Spleen (tissue), 11 donors: ENCODE measurements around the gene SLC1A4. TPM values are rescaled to one million over a fixed set of nuclear protein-coding genes. Genes with fewer than 3 reads are reported as not detected.

Source experiments
- DNase-seq: peaks from one replicate; pipeline ENCODE4 v3.0.0-alpha.2; 2020
- H3K27ac ChIP-seq, 8 donors: fragments of 200-600 bp; sonication (generic) in 7 of 8; 1 replicate in 4 of 8; 2 replicates in 4 of 8; pipeline versions ENCODE4 v1.5.0 to v1.8.0; 2016 to 2021; ENCODE audit warnings: inconsistent platforms in 4 of 8, mild to moderate bottlenecking in 4 of 8, moderate library complexity in 1 of 8
- H3K27me3 ChIP-seq, 7 donors: fragments of 200-600 bp; sonication (generic) in 6 of 7; replicated peaks in 1 of 7; 1 replicate in 4 of 7; 2 replicates in 3 of 7; pipeline versions ENCODE4 v1.5.0 to v1.8.0; 2016 to 2021; ENCODE audit warnings: inconsistent platforms in 3 of 7, mild to moderate bottlenecking in 1 of 7
- H3K36me3 ChIP-seq, 6 donors: fragments of 200-600 bp; sonication (generic) in 5 of 6; 1 replicate in 4 of 6; 2 replicates in 2 of 6; pipeline versions ENCODE4 v1.5.0 to v1.8.0; 2016 to 2021; ENCODE audit warnings: inconsistent platforms in 2 of 6
- H3K4me1 ChIP-seq, 6 donors: fragments of 200-600 bp; sonication (generic) in 5 of 6; 1 replicate in 3 of 6; 2 replicates in 3 of 6; pipeline versions ENCODE4 v1.5.0 to v1.8.0; 2016 to 2021; ENCODE audit warnings: inconsistent platforms in 3 of 6
- H3K4me3 ChIP-seq, 8 donors: fragments of 200-600 bp; sonication (generic) in 7 of 8; 1 replicate in 4 of 8; 2 replicates in 4 of 8; pipeline versions ENCODE4 v1.5.0 to v1.8.0; 2016 to 2021; ENCODE audit warnings: inconsistent platforms in 4 of 8, mild to moderate bottlenecking in 4 of 8, moderate library complexity in 2 of 8
- H3K9me3 ChIP-seq, 8 donors: fragments of 200-600 bp; sonication (generic) in 7 of 8; 1 replicate in 4 of 8; 2 replicates in 4 of 8; pipeline versions ENCODE4 v1.5.0 to v1.8.0; 2016 to 2021; ENCODE audit warnings: inconsistent platforms in 4 of 8
- POLR2A ChIP-seq, 3 donors: fragments of 450-650 bp; IDR thresholded peaks; one replicate each; pipeline ENCODE4 v1.5.1; 2017; ENCODE audit warnings: antibody characterized with exemption in 3 of 3, mild to moderate bottlenecking in 1 of 3
- POLR2AphosphoS5 ChIP-seq, 3 donors: sonication (generic); formaldehyde crosslinking; IDR thresholded peaks; one replicate each; pipeline ENCODE4 v1.5.1; 2017; ENCODE audit warnings: antibody characterized with exemption in 3 of 3
- WGBS, 5 donors: extraction: QIAGEN DNeasy Blood & Tissue Kit in 3 of 5; methylation state at CpG; one replicate each; pipeline versions ENCODE4 v1.1.5 to v1.1.7; 2013 to 2018; 5-methylcytosine and 5-hydroxymethylcytosine counted together
- intact Hi-C: fragments of 100-400 bp; cut with DNase I; formaldehyde crosslinking; loops from one replicate; pipeline ENCODE4 v1.15.0; 2023; ENCODE audit warnings: low total_unique reads
- polyA plus RNA-seq, 3 donors: library from polyadenylated mRNA; stranded (reverse); fragments of 200-250 nt; gene quantifications; one replicate each; pipeline ENCODE4 v1.2.1, GENCODE V29; 2013
- total RNA-seq, 7 donors: library from RNA; depleted of rRNA in 3 of 7; stranded (reverse); fragments of >200 nt in 3 of 7; fragmentation: NEBNext Ultra II Directional in 4 of 7; extraction: Animal tissue kit (Norgen Biotek cat#: 25700) in 4 of 7; gene quantifications; one replicate each; pipeline versions ENCODE4 v1.1.0 to v1.2.1, GENCODE V29; 2016 to 2021
- TF ChIP-seq, protein P1 (sequence below), 11 experiments: fragments of 200-600 bp in 7 of 11; fragments of 450-650 bp in 4 of 11; sonication (generic) in 4 of 11; IDR thresholded peaks in 8 of 11; conservative IDR thresholded peaks in 3 of 11; 1 replicate in 7 of 11; 2 replicates in 4 of 11; pipeline versions ENCODE4 v1.4.0 to v1.8.0; 2016 to 2021; ENCODE audit warnings: antibody characterized with exemption in 11 of 11, inconsistent platforms in 4 of 11, mild to moderate bottlenecking in 1 of 11
- donor health status: healthy with polysubstance abuse.
- donor health status: DM: no; HTN: no; CAD: no; lungs with moderate emphysema.
- donor health status: DM: no; HTN: no; CAD: no.
- donor health status: Bipolar disorder and iron deficiency.
- donor health status: healthy.
- donor health status: DM: no; HTN: no; CAD: no.
- donor health status: DM: yes; HTN: yes; CAD: no.

Gene SLC1A4
- total and polyA plus RNA-seq, 10 donors, result 2.5 to 32.0 (median 15.7) TPM

DNA sequence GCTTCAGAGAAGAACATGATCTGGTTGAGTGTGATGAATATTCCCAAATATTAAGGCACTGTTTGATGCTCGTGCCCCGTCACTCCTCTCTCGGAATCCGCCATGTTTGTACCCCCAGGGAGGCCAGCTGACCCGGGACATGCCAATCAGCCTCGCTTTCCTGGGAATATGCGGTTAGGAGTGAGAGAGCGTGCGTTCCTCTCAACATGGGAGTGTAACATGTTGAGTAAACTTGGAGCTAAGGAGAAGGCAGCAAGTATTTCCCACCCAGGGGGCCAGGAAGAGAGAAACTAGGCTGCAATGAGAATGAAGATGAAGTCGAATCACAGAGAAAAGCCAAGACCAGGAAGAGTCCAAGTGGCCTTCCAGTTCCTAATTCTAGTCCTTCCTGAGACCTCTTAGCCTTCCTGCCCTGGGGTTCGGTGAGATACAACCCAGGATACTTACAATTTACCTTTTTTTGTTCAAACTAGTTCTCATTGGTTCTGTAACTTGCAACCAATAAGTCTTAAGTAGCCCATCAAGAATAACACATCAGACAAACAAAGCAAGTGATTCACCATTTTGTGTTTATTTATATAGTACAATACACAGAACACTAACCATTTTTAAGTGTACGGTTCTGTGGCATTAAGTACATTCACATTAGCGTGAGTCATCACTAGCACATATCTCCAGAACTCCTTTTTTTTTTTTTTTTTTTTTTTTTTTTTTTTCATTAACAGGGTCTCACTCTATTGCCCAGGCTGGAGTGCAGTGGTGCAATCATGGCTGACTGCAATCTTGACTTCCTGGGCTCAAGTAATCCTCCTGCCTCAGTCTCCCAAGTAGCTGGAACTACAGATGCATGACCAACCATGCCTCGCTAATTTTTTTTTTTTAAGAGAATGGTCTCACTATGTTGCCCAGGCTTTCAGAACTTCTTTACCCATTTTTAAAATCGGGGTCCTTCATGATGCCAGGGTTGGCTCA, 36.4 kb upstream of the SLC1A4 start:
- WGBS, 5 donors, result 91 to 97% (median 91%) methylated on average over 15 of the region's 15 CpGs
- intact Hi-C loops, result no loop called here
- DNase-seq, result no peak
- H3K4me1 ChIP-seq, result peaks cover 0 to 10% (median 0%) of the 10 kb centered on the region in 6 donors
- H3K27me3 ChIP-seq, result no peaks in the 10 kb centered on the region
- TF ChIP-seq POLR2AphosphoS5 (IDR thresholded peaks at IDR 0.05), result no peak
- TF ChIP-seq, protein P1, sequence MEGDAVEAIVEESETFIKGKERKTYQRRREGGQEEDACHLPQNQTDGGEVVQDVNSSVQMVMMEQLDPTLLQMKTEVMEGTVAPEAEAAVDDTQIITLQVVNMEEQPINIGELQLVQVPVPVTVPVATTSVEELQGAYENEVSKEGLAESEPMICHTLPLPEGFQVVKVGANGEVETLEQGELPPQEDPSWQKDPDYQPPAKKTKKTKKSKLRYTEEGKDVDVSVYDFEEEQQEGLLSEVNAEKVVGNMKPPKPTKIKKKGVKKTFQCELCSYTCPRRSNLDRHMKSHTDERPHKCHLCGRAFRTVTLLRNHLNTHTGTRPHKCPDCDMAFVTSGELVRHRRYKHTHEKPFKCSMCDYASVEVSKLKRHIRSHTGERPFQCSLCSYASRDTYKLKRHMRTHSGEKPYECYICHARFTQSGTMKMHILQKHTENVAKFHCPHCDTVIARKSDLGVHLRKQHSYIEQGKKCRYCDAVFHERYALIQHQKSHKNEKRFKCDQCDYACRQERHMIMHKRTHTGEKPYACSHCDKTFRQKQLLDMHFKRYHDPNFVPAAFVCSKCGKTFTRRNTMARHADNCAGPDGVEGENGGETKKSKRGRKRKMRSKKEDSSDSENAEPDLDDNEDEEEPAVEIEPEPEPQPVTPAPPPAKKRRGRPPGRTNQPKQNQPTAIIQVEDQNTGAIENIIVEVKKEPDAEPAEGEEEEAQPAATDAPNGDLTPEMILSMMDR (IDR thresholded peaks at IDR 0.05 in 8 of 11, conservative IDR thresholded peaks at IDR 0.05 in 3 of 11), result no peak
- no peak for TF ChIP-seq POLR2A (IDR thresholded peaks at IDR 0.05)
- peaks cover 0 to 4% (median 0%) of the 10 kb centered on the region in 6 donors for H3K36me3 ChIP-seq
- H3K27ac ChIP-seq, result no peak overlapping the region
- H3K9me3 ChIP-seq, result peaks cover 0 to 11% (median 7%) of the 10 kb centered on the region in 8 donors
- no peak overlapping the region for H3K4me3 ChIP-seq

- Histone ChIP-seq H3K9me3 (peaks cover 0 to 11% (median 7%) of the 10 kb centered on the region in 8 donors), H3K36me3 (peaks cover 0 to 4% (median 0%) of the 10 kb centered on the region in 6 donors), H3K27me3 (no peaks in the 10 kb centered on the region), H3K4me1 (peaks cover 0 to 8% (median 0%) of the 10 kb centered on the region in 6 donors), H3K27ac (no peak overlapping the region), H3K4me3 (no peak overlapping the region)
- TF ChIP-seq POLR2AphosphoS5 (IDR thresholded peaks at IDR 0.05), result no peak
- DNase-seq, result no peak
- intact Hi-C loops, result no loop called here
- WGBS, 5 donors, result 67 to 90% (median 84%) methylated on average over 2 of the region's 2 CpGs
These were observed 33.7 kb upstream of the SLC1A4 start for GRCh38 chr2:64955467-64955866.

GRCh38 chr2:64957109-64957903, 31.9 kb upstream of the SLC1A4 start:
- H3K9me3 ChIP-seq, result peaks cover 0 to 11% (median 7%) of the 10 kb centered on the region in 8 donors
- intact Hi-C loops, result no loop called here
- peaks cover 0 to 4% (median 0%) of the 10 kb centered on the region in 6 donors for H3K36me3 ChIP-seq
- no peak overlapping the region for H3K4me3 ChIP-seq
- TF ChIP-seq, protein P1 (IDR thresholded peaks at IDR 0.05 in 8 of 11, conservative IDR thresholded peaks at IDR 0.05 in 3 of 11), result no peak
- TF ChIP-seq POLR2AphosphoS5 (IDR thresholded peaks at IDR 0.05) (no peak), POLR2A (IDR thresholded peaks at IDR 0.05) (no peak)
- no peaks in the 10 kb centered on the region for H3K4me1 ChIP-seq
- H3K27ac ChIP-seq, result no peak overlapping the region
- DNase-seq, result no peak
- no peaks in the 10 kb centered on the region for H3K27me3 ChIP-seq
- WGBS, 5 donors, result 87 to 91% (median 89%) methylated on average over 9 of the region's 9 CpGs

- H3K27me3 ChIP-seq, result no peaks in the 10 kb centered on the region
- H3K4me3 ChIP-seq, result no peak overlapping the region
- no peaks in the 10 kb centered on the region for H3K4me1 ChIP-seq
- no peak overlapping the region for H3K27ac ChIP-seq
- peaks cover 0 to 11% (median 7%) of the 10 kb centered on the region in 8 donors for H3K9me3 ChIP-seq
- TF ChIP-seq POLR2AphosphoS5 (IDR thresholded peaks at IDR 0.05) (no peak), POLR2A (IDR thresholded peaks at IDR 0.05) (no peak)
- TF ChIP-seq, protein P1 (IDR thresholded peaks at IDR 0.05 in 8 of 11, conservative IDR thresholded peaks at IDR 0.05 in 3 of 11), result no peak
- no peak for DNase-seq
- intact Hi-C loops, result no loop called here
- WGBS, 5 donors, result 87 to 93% (median 90%) methylated on average over 9 of the region's 9 CpGs
- peaks cover 0 to 4% (median 0%) of the 10 kb centered on the region in 6 donors for H3K36me3 ChIP-seq
These were observed 30.6 kb upstream of the SLC1A4 start for GRCh38 chr2:64958556-64958955.
